Kidney tubule cell (primary cell): ENCODE data around the gene RBBP5.

Source experiments
- DNase-seq: peaks from one replicate; pipeline ENCODE4 v3.0.0-alpha.2; 2018; ENCODE audit warnings: low spot score

Gene RBBP5

DNA sequence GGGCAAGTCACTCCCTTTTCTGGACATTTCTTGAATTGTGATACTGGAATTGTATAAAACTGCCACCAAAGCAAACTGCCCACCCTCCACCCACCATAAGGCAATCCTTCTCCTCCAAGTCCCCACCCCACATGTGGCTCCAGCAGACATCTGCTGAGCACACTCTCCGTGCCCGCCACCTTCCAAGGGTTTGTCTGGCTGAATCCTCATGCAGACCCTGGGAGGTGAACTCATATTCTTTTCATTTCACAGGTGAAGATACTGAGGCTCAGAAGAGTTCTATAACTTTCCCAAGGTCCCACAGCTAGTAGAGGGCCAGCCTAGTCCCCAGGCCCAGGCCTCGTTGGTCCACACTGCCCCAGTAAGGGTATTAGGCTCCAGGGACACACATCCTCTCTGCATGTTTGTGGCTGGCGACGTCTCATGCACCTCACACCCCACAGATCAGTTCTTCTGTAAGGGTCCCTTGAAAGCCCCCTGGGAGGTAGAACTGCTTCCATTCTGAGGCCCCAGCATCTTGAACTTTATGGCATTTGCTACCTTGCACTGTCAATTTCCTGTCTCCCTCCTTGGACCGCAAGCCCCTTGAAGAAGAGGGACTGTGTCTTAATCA is 64.7 kb downstream of the RBBP5 start:
- no peak for DNase-seq

DNA sequence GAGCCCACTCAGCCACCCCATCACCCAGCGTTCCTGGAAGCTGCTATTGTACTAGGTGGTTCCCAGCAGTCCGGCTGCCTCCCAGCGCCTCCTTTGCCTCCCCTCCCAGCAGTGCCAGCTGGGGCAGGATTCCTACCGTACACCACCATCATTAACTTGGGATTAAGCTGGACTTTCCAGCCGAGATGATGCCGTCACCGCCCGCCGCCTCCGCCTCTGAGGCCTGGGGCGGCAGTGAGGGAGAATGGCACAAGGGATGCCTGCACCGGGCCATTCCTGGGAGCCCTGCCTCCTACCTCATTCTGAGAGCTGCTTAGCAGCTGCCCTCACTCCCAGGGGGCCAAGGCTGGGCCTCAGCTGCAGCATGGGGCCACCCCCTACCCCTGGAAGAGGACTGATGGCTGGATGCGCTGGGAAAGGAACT is 65.6 kb downstream of the RBBP5 start:
- DNase-seq = no peak

DNA sequence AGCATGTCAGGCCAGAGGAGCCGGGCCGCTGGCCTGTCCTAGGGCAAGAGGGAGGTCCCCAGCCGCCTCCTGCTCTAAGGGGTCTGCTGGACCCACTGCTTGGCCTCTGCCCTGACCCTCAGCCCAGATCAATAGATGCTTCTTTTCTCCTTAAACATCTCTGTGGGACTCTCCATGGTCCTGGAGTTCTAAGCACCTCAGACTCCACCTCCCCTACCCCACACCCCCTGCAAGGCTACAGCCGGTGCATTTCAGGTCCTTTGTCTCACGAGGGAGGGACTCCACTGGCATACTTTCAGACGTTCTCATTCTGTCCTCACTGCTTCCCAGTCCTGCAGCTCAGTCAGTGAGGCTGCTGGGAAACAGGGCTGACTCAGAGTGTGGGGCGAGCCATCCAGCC is 67.8 kb downstream of the RBBP5 start:
- no peak for DNase-seq

DNA sequence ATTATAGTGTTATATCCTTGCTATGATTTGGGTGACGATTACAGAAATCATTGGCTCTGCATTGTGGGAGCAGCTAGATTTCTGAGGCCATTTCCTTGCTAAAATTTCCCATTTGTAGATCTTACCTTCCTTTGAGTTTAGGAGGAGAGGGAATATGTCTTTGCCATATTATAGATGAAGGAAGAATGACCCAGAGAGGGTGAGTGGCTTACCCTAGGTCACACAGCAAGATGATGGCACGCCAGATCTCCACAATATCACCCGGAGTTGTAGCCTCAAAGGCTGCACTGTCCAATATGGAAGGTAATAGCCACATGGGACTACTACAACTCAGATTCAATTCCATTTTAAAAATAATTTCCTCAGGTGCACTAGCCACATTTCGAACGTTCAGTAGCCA is 68.5 kb downstream of the RBBP5 start:
- DNase-seq = no peak

DNA sequence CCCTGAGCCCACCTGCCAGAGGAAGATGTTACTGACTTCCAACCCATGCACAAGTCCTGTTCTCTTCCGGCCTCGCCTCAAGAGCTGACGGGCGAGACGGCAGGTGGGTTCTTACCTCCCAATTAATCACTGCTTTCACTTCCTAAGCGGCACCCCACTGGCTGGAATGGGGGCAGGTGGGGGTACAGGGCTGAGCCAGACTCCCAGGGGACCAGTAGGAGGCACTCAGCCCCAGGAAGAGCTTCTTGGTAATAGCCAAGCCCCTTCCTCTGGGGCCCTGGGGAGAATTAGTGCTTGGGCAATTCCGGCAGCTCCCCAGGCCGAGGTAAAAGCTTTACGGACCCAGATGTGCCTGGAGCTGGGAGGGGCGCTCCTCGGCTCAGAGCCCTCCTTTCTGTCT is 69.1 kb downstream of the RBBP5 start:
- DNase-seq = no peak

DNA sequence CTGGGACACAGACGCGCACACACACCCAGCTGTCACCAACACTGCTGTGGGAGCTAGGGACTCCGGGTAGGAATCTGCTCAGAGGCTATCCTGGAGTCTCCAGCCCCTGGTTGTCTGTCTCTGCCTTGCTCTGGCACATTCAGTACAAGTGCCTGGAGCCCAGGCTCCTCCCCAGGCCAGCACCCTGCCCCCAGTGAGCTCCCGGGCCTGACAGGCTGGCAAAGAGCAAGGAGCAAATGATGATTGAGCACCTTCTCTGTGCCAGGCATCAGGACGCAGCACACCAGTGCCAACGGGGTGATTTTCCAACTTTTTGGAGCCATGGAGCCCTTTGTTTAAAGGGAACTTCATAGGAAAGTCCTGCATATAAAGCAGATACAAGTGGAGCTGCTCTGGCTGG is 72.3 kb downstream of the RBBP5 start:
- no peak for DNase-seq

DNA sequence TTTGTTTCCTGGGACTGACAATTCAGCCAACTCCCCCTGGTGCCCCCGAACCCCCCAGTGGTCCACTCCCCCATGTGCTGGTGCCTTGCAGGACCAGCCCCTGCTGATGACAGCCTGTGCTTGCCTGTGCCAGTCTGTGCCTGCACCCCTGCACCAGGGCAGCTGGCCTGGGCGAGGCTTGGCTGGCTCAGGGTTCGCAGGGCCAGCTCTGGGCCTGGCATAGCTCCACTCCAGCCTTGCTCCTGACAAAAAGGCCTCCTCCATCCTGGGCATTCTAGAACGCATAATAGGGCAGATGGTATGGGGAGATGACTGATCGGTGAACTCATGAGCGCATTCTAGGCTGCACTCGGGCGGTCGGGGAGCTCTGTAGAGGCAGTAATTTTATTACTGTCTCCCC is 73.4 kb downstream of the RBBP5 start:
- no peak for DNase-seq

DNA sequence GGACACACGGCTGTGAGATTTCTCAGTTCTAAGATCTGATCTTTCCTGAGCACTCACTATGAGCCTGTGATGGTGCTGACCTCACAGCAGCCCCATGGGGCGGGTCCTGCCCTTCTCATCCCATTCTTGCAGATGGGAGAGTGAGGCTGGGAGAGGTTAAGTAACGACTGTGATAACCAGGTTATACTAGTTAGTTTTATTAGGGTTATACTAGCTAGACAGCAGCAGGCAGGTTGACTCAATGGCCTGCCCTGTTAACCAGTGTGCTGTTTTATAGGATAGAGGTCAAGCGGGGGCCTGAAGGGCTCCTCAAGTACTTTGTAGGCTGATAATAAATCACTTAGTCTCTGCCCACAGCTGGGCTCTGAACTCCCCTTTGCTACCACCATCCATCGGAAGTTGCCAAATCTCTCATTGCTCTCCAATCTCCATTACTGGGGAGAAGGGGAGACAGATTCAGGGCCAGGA is 74.0 kb downstream of the RBBP5 start:
- DNase-seq = no peak

DNA sequence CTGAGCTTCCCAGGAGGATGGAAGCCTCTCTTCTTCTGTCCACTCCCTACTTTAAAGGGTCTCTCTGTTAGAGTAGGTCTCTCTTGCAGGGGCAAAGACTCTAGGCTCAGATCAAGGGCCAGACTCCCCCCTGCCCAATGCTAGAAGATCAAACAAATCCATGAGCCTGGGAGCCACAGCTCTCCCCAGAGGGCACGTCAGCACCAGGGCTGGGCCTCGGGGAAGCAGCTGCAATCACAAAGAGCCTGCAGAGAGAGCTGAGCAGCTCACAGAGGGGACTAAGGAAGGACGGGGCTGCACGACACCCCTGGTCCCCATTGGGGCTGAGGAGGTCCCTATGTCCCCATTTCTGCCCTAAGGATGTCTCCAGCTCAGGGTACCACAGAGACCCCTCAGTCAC is 74.9 kb downstream of the RBBP5 start:
- no peak for DNase-seq

DNA sequence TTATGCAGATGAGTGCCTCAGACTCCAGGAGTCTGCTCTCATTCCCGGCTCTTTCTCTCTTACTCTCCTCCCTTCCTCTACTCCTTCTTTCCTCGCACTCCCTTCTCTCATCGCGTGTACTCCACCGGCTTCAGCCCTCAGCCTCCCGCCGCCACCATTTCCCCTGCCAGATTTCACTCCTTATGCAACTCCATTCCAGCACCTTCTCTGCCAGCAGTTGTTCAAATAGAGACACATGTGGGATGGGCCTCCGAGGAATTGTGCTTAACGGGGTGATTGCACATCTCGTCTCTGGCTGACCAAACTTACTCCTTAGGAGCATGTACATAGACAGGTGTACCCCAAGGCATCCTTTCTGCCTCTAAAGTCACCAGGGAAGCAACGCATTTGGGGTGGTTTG is 76.6 kb downstream of the RBBP5 start:
- DNase-seq = no peak

DNA sequence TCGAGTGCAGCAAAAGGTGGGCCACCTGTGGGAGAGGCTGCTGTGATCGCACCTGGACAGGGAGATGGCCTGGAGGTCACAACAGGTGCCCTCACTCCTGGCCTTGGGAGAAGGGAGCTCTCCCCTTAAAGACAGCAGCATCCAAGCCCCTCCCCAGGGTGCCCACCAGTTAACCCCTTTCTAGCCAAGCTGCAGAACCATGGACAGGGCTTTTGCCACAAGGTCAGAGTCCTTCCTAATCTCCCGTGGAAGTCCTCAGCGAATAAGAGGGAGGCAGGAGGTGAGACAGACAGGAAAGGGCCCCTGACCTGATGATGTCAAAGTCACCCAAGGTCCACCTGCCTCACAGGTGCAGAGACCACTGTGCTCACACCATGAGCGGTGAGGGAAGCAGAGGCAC is 77.0 kb downstream of the RBBP5 start:
- DNase-seq = no peak

DNA sequence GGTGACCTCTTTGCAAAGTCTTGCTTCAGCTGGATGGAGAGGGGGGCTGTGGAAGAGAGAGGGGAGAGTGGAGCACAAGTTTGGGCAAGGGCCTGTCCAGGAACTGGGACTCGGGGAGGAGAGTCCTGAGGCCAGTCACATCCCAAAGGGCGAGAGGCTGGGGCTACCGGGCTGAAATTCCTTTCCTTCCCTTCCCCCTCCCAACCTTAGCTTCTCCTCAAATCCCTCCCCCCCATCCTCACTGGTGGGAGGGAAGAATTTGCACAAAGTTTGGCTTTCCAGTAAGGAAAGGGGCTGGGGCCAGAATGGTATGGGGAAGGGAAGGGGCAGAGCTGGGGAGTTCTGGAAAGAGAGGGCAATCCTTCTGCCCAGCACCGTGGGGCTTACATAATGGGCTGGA is 77.9 kb downstream of the RBBP5 start:
- no peak for DNase-seq

DNA sequence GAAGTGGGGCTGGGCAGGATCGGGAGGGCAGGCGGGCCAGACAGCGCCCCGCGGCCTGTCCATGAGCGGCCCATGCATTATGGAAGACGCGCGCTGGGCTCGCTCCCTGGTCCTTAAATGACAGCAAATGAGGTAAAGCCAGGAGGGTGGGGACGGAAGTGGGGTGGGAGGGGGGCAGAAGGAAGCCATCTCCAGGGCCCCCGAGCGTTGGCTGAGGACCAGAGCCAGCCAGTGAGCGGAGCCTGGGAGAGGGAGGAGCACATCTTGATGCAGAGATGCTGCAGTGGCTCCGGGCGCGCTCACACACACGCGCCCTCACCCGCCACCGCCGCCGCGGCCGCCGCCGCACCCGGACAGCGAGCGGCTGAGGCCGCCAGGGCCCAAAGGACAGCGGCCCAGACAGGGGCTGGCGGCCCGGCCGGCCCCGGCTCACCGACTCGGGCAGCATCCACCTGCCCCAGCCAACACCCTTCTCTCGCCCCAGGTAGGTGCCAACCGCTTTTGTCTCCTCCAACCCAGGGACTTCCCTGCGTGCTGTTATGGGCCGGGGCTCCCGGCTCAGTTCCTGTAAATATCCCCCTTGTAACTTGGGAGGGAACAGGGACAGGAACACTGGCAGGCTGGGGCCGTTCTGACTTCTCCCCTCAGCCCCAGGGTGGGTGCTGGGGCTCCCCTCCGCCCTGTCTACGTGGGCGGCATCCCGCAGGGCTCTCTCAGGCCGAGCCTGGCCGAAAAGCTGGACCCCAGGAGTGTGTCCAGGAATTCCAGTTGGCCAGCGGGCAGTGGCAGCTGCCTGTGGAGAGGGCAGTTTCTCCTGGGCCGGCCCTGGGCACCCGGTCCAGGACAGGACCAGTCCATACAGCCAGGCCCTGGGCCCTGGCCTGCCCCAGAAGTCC is 78.6 kb downstream of the RBBP5 start, which contains the start of gene CNTN2:
Gene CNTN2, plus strand, starts transcription at position 302 of the 896 bp plus-strand sequence. CDS start 9,974 bp downstream, outside the sequence.
- no peak for DNase-seq

DNA sequence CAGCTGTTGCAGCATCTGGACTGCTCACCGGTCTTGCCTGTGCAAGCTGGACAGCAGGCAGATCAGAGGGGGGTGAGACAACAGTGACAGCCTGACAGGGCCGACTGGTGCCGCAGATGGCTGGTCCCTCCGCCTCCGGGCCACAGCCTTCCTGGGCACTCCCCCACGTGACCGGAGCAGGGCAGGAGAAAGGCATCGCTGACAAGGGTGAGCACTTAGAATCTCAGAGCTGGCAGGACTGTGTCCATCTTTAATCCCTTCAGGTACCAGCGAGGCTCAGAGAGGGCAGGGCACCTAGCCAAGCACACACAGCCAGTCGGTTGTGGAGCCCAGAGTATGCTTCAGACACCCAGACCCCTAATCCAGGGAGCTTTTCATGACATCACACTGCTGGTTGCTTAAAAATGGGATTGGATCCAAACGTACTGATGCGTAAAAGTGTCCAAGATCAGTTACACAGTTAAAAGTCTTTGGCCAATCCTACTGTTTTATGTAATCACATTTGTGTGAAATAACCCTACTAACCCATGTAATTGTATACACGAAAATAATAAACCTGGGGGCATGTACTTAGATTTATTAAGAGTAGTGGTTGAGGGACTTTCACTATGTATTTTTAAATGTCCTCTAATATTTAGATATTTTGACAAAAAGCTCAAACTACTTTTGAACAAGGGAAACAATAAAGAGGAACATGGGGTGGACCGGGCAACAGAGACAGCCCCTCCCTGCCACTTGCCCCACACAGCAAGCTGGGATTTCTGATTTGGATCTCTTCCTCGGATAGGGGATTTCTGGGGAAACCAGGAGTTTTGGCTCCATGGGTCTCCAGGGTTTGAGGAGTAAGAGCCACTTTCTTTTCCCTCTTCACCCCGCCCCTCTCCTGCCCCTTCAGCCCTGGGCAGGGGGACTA is 79.5 kb downstream of the RBBP5 start:
- DNase-seq = no peak

DNA sequence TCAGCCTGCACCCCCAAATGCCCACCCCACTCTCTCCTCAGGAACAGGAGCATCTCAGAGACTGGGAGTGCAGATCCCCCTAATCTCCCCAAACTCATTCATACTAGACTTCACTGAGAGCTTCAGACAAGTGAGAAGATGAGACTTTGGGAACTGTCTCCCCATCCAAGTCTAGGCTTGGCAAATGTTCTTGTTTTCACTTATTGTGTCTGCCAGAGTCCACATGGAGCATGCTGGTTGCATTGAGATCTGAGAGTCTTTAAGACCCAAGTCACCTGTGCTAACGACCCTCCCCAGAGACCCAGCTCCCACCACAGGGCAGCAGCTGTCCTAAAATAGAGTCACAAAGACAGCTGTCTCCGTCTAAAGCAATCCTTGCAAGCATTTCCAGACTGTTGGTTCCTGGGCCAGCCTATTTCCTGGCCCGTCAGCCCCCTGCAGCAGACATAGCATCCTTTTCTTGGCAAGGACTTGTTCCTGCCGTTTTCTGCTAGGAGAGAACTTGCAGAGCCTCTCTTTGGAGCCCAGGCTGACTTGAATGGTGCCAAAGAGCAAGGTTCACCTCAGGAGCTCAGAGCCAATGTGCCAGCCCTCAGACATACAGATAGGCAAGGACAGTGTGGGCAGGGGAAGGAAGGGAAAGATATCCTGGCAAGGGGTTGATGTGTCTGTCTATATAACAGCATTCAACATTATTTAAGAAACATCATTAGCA is 80.6 kb downstream of the RBBP5 start:
- DNase-seq = no peak

DNA sequence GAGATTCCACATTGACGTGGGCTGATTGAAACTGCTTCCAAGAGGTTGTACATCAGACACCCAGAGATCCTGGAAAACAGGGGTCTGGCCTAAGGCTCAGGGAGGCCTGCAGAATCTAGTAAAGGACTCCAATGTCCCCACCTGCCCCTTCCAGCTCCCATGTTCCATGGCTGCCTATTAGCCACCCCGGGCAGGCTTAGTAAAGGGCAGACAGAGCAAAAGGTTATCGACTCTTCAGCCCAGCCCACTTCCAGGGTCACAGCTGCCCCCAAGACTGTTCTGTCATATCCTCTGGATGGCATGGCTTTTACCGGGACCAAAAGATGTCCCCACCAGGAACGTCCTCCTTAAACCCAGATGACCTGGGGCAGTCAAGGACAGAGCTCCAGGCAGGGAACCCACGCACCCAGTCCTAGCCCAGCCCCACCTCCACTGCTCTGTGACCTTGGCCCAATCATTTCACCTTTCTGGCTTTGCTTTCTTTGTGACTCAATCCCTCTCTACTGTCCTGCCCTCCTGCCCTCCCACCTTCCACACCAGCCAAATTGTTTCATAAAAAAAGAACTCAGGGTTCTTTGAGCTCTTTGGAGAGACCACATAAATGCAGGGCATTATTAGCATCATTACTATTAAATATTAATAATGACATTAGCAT is 83.5 kb downstream of the RBBP5 start:
- no peak for DNase-seq

DNA sequence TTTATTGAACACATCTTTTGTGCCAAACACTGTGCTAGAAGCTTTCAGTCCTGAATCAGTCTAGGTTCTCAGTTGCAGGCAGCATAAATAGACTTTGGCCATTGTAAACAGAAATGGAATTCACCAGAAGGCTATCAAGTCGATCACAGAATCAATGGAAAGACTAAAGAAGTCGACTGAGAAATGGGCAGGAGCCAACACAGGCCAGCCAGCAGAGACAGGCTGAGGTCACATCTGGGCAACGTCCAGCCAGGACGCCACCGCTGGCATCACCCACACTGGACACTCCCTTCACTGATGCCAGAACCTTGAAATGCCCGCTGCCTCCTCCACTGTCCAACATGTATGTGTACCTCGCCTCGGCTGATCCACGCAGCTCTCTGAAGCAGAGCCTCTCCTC is 84.2 kb downstream of the RBBP5 start:
- DNase-seq = no peak
